Osteocyte (in vitro differentiated cells): ENCODE measurements around the gene ELF5. TPM values are rescaled to one million over a fixed set of nuclear protein-coding genes. Genes with fewer than 3 reads are reported as not detected.

Source experiments
- DNase-seq: peaks from one replicate; pipeline ENCODE4 v3.0.0; 2021; ENCODE audit warnings: mixed read lengths; ENCODE audit not compliant: unreplicated experiment; ENCODE audit errors: extremely low spot score
- H3K27ac Mint-ChIP-seq: one replicate; pipeline ENCODE4 v1.8.0; 2021; ENCODE audit warnings: mild to moderate bottlenecking, mixed read lengths; ENCODE audit not compliant: unreplicated experiment
- H3K27me3 Mint-ChIP-seq: one replicate; pipeline ENCODE4 v1.8.0; 2021; ENCODE audit warnings: mixed read lengths; ENCODE audit not compliant: unreplicated experiment
- H3K36me3 Mint-ChIP-seq: one replicate; pipeline ENCODE4 v1.8.0; 2021; ENCODE audit warnings: mixed read lengths; ENCODE audit not compliant: unreplicated experiment
- H3K4me1 Mint-ChIP-seq: one replicate; pipeline ENCODE4 v1.8.0; 2021; ENCODE audit warnings: mixed read lengths; ENCODE audit not compliant: unreplicated experiment
- H3K4me3 Mint-ChIP-seq: one replicate; pipeline ENCODE4 v1.8.0; 2021; ENCODE audit warnings: mild to moderate bottlenecking, moderate library complexity, mixed read lengths; ENCODE audit not compliant: unreplicated experiment
- H3K9me3 Mint-ChIP-seq: one replicate; pipeline ENCODE4 v1.8.0; 2021; ENCODE audit warnings: mixed read lengths; ENCODE audit not compliant: unreplicated experiment
- total RNA-seq: library from RNA; stranded (reverse); gene quantifications from 2 replicates; pipeline ENCODE4 v1.2.1, GENCODE V29; 2021
- TF ChIP-seq, protein P1 (sequence below): fragments of 200-600 bp; sonication (generic); IDR thresholded peaks from 2 replicates; pipeline ENCODE4 v1.5.0; 2021; ENCODE audit warnings: antibody characterized with exemption, mild to moderate bottlenecking, moderate library complexity

The ELF5 gene
- total RNA-seq, 1 donor from 2014 or later = not detected

GRCh38 chr11:34445956-34446355 lies 67.6 kb downstream of the ELF5 start:
- no peak overlapping the region for H3K4me3 Mint-ChIP-seq
- H3K9me3 Mint-ChIP-seq = no peaks in the 10 kb centered on the region
- H3K4me1 Mint-ChIP-seq = peaks cover 4% of the 10 kb centered on the region
- peaks cover 4% of the 10 kb centered on the region for H3K36me3 Mint-ChIP-seq
- TF ChIP-seq, protein P1, sequence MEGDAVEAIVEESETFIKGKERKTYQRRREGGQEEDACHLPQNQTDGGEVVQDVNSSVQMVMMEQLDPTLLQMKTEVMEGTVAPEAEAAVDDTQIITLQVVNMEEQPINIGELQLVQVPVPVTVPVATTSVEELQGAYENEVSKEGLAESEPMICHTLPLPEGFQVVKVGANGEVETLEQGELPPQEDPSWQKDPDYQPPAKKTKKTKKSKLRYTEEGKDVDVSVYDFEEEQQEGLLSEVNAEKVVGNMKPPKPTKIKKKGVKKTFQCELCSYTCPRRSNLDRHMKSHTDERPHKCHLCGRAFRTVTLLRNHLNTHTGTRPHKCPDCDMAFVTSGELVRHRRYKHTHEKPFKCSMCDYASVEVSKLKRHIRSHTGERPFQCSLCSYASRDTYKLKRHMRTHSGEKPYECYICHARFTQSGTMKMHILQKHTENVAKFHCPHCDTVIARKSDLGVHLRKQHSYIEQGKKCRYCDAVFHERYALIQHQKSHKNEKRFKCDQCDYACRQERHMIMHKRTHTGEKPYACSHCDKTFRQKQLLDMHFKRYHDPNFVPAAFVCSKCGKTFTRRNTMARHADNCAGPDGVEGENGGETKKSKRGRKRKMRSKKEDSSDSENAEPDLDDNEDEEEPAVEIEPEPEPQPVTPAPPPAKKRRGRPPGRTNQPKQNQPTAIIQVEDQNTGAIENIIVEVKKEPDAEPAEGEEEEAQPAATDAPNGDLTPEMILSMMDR = no peak
- DNase-seq = no peak
- H3K27me3 Mint-ChIP-seq = no peaks in the 10 kb centered on the region
- H3K27ac Mint-ChIP-seq = no peak overlapping the region

DNA sequence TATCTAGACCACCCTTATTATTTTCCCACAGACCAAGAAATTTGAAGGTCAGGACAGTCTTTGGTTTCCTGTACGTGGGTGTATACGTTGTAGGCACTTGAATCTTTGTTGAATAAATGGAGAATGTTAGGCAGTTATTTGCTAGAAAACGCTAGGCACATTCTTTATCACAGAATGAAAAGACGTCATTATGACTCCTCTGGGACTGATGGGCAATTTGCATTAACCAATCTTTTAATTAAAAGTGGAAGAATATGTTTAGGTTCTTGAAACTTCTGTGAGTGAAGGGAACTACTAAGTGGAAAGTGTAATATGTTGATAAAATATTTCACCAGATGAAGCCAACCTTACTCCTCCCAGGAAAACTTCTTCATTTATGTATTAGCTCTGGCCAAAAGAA lies 69.2 kb downstream of the ELF5 start:
- H3K27me3 Mint-ChIP-seq = no peaks in the 10 kb centered on the region
- no peak overlapping the region for H3K27ac Mint-ChIP-seq
- H3K4me1 Mint-ChIP-seq = peaks cover 11% of the 10 kb centered on the region
- no peaks in the 10 kb centered on the region for H3K36me3 Mint-ChIP-seq
- no peaks in the 10 kb centered on the region for H3K9me3 Mint-ChIP-seq
- TF ChIP-seq, protein P1 = no peak
- no peak for DNase-seq
- no peak overlapping the region for H3K4me3 Mint-ChIP-seq

DNA sequence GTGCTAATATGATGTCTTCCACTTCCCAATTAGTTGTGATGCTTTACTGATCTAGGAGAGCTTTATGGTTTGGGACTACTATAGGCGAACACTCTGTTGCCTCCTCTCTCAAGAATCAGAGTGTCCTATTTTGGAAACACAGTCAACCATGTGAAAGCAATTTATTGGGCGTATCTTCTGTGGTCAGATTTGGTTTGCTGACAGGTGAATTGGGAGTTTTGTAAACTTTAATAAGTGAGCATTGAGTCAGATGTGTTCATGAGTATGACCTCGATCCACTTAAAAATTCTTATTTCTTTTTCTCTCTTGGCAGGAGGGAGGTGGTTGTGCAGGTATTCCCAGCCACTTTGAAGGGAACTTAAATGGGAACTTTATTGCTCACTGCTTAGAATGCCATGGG lies 70.5 kb downstream of the ELF5 start:
- Mint-ChIP-seq H3K36me3 (no peaks in the 10 kb centered on the region), H3K27me3 (no peaks in the 10 kb centered on the region), H3K4me1 (peaks cover 10% of the 10 kb centered on the region), H3K4me3 (no peak overlapping the region), H3K27ac (no peak overlapping the region), H3K9me3 (no peaks in the 10 kb centered on the region)
- TF ChIP-seq, protein P1 = no peak
- DNase-seq = no peak

DNA sequence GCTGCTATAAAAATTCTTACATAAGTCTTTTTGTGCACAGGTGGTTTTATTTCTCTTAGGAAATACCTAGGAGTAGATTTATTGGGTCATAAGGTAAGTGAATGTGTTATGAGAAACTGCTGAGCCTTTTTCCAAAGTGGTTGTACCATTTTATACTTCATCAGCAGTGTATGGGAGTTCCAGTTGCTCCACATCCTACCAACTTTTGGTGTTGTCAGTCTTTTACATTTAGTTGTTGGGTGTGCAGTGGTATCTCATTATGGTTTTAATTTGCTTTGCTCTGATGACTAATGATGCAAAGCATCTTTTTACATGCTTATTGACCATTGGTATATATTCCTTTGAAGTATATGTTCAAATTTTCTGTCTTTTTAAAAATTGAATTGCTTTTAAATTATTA lies 71.8 kb downstream of the ELF5 start:
- H3K36me3 Mint-ChIP-seq = no peaks in the 10 kb centered on the region
- H3K9me3 Mint-ChIP-seq = no peaks in the 10 kb centered on the region
- no peak for DNase-seq
- H3K27me3 Mint-ChIP-seq = no peaks in the 10 kb centered on the region
- peaks cover 11% of the 10 kb centered on the region for H3K4me1 Mint-ChIP-seq
- H3K4me3 Mint-ChIP-seq = no peak overlapping the region
- TF ChIP-seq, protein P1 = no peak
- H3K27ac Mint-ChIP-seq = no peak overlapping the region

- TF ChIP-seq, protein P1 = no peak
- no peak for DNase-seq
- no peaks in the 10 kb centered on the region for H3K27me3 Mint-ChIP-seq
- H3K4me1 Mint-ChIP-seq = peaks cover 15% of the 10 kb centered on the region
- H3K4me3 Mint-ChIP-seq = peak overlapping the region; percentile 83
- no peaks in the 10 kb centered on the region for H3K36me3 Mint-ChIP-seq
- H3K27ac Mint-ChIP-seq = peak overlapping the region; percentile 94
- H3K9me3 Mint-ChIP-seq = no peaks in the 10 kb centered on the region
Observed at GRCh38 chr11:34439610-34440198, 73.9 kb downstream of the ELF5 start.
